B cell (primary cell): ENCODE measurements around the gene ISCU.

ENCODE experiments used
- EZH2 ChIP-seq: IDR thresholded peaks from 2 replicates; pipeline ENCODE4 v1.6.1; 2012; ENCODE audit warnings: borderline replicate concordance, low read depth, mild to moderate bottlenecking, moderate library complexity, low read length; ENCODE audit not compliant: insufficient read depth, poor library complexity, severe bottlenecking
- TF ChIP-seq, protein P1 (sequence below): fragments of 200-600 bp; IDR thresholded peaks from one replicate; pipeline ENCODE4 v1.8.0; 2022; ENCODE audit warnings: antibody characterized with exemption, mild to moderate bottlenecking

GRCh38 chr12:108594323-108594903 is 32.0 kb downstream of the ISCU start:
- TF ChIP-seq, protein P1, sequence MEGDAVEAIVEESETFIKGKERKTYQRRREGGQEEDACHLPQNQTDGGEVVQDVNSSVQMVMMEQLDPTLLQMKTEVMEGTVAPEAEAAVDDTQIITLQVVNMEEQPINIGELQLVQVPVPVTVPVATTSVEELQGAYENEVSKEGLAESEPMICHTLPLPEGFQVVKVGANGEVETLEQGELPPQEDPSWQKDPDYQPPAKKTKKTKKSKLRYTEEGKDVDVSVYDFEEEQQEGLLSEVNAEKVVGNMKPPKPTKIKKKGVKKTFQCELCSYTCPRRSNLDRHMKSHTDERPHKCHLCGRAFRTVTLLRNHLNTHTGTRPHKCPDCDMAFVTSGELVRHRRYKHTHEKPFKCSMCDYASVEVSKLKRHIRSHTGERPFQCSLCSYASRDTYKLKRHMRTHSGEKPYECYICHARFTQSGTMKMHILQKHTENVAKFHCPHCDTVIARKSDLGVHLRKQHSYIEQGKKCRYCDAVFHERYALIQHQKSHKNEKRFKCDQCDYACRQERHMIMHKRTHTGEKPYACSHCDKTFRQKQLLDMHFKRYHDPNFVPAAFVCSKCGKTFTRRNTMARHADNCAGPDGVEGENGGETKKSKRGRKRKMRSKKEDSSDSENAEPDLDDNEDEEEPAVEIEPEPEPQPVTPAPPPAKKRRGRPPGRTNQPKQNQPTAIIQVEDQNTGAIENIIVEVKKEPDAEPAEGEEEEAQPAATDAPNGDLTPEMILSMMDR, result no peak
- TF ChIP-seq EZH2, result no peak
